A549 (cell line): Measurements from ENCODE around the gene ZNF418. TPM values are rescaled to one million over a fixed set of nuclear protein-coding genes. Genes with fewer than 3 reads are reported as not detected.

Experiments
- ATAC-seq, 2 experiments: fragments of 200-7000 bp in 1 of 2; fragments of >200 bp in 1 of 2; cut with Nextera tagmentation in 1 of 2; cut with Tn5 transposase in 1 of 2; 3 replicates each; pipeline versions ENCODE4 v1.8.0 to v1.9.1; 2018 to 2020; ENCODE audit warnings: mild to moderate bottlenecking in 1 of 2, moderate library complexity in 1 of 2
- CTCF ChIA-PET: fragments of 300-600 bp; sonication (Branson Sonifier 250); formaldehyde crosslinking; extraction: SDS; loops from one replicate; lab custom pipeline; 2021; ENCODE audit warnings: antibody characterized with exemption, inconsistent platforms; lab: Yijun Ruan, JAX
- POLR2A ChIA-PET: fragments of 350-600 bp; formaldehyde crosslinking; extraction: SDS; loops from one replicate; lab custom pipeline; 2021; ENCODE audit warnings: antibody characterized with exemption, inconsistent platforms; lab: Yijun Ruan, JAX
- DNase-seq, 2 experiments: peaks; one replicate each; pipeline versions ENCODE4 v3.0.0 to v3.0.0-alpha.2; 2011 to 2016; ENCODE audit warnings: low read depth in 1 of 2, low spot score in 1 of 2
- FAIRE-seq: peaks from 2 replicates; lab custom pipeline; 2011; peaks lifted over from hg19 to GRCh38; lab: Jason Lieb, UNC
- H3K27ac ChIP-seq, 2 experiments: fragments of >200 bp; sonication (Bioruptor Twin); formaldehyde crosslinking; 3 replicates each; pipeline ENCODE4 v1.5.1; 2016 to 2017
- H3K4me1 ChIP-seq: fragments of >200 bp; sonication (Bioruptor Twin); formaldehyde crosslinking; 3 replicates; pipeline ENCODE4 v1.6.1; 2016
- H3K4me2 ChIP-seq: fragments of >200 bp; sonication (Bioruptor Twin); formaldehyde crosslinking; 3 replicates; pipeline ENCODE4 v1.6.1; 2016
- H3K4me3 ChIP-seq: fragments of >200 bp; sonication (Bioruptor Twin); formaldehyde crosslinking; 3 replicates; pipeline ENCODE4 v1.5.1; 2016
- H3K9me3 ChIP-seq: fragments of >200 bp; sonication (Bioruptor Twin); formaldehyde crosslinking; 3 replicates; pipeline ENCODE4 v1.6.1; 2016
- BHLHE40 ChIP-seq: IDR thresholded peaks from 2 replicates; pipeline ENCODE4 v1.6.1; 2012; ENCODE audit warnings: low read depth, low read length, inconsistent platforms
- CHD4 ChIP-seq: fragments of 200-600 bp; sonication (generic); IDR thresholded peaks from 2 replicates; pipeline ENCODE4 v1.6.1; 2016; ENCODE audit warnings: antibody characterized with exemption, mild to moderate bottlenecking, borderline replicate concordance
- EHF ChIP-seq: fragments of 250-450 bp; sonication (Bioruptor Pico); IDR thresholded peaks from 2 replicates; pipeline ENCODE4 v1.5.0; 2020; ENCODE audit warnings: mild to moderate bottlenecking
- EP300 ChIP-seq, 2 experiments: fragments of >200 bp; sonication (Bioruptor Twin); formaldehyde crosslinking; IDR thresholded peaks; 2 replicates in 1 of 2; 3 replicates in 1 of 2; pipeline ENCODE4 v1.6.1; 2016 to 2017
- ESRRA ChIP-seq: fragments of 150-350 bp; IDR thresholded peaks from 2 replicates; pipeline ENCODE4 v1.6.1; 2014; ENCODE audit warnings: mild to moderate bottlenecking, low read length, borderline replicate concordance
- FOSL2 ChIP-seq, 2 experiments: fragments of 450-650 bp in 1 of 2; fragments of >200 bp in 1 of 2; sonication (Bioruptor Twin) in 1 of 2; formaldehyde crosslinking; IDR thresholded peaks; 2 replicates each; pipeline versions ENCODE4 v1.5.0 to v1.6.1; 2016 to 2020; ENCODE audit warnings: mild to moderate bottlenecking in 1 of 2, moderate library complexity in 1 of 2
- FOXS1 ChIP-seq: fragments of 250-450 bp; sonication (Bioruptor Pico); IDR thresholded peaks from 2 replicates; pipeline ENCODE4 v1.5.0; 2020; ENCODE audit warnings: mild to moderate bottlenecking, moderate library complexity
- GATA3 ChIP-seq: IDR thresholded peaks from 2 replicates; pipeline ENCODE4 v1.6.1; 2012; ENCODE audit warnings: borderline replicate concordance
- HEYL ChIP-seq: fragments of 250-450 bp; sonication (Bioruptor Pico); IDR thresholded peaks from 2 replicates; pipeline ENCODE4 v1.8.0; 2021; ENCODE audit warnings: mild to moderate bottlenecking, moderate library complexity
- HOXB5 ChIP-seq: fragments of 250-450 bp; sonication (Bioruptor Pico); IDR thresholded peaks from 2 replicates; pipeline ENCODE4 v1.5.0; 2020; ENCODE audit warnings: mild to moderate bottlenecking, moderate library complexity
- JUN ChIP-seq, 2 experiments: fragments of >200 bp; sonication (Bioruptor Twin); formaldehyde crosslinking; IDR thresholded peaks; 2 replicates in 1 of 2; 3 replicates in 1 of 2; pipeline ENCODE4 v1.6.1; 2016 to 2017
- KDM1A ChIP-seq: fragments of 200-600 bp; sonication (generic); IDR thresholded peaks from 2 replicates; pipeline ENCODE4 v1.6.1; 2016; ENCODE audit warnings: low read depth, mild to moderate bottlenecking
- MYC ChIP-seq: IDR thresholded peaks from 2 replicates; pipeline ENCODE4 v1.6.1; 2012; ENCODE audit warnings: mild to moderate bottlenecking, inconsistent platforms, low read length, improper control_type of control experiment, borderline replicate concordance
- PHF8 ChIP-seq: fragments of 200-600 bp; sonication (generic); IDR thresholded peaks from 2 replicates; pipeline ENCODE4 v1.6.1; 2016; ENCODE audit warnings: low read depth, mild to moderate bottlenecking, antibody characterized with exemption, moderate library complexity, borderline replicate concordance
- POLR2A ChIP-seq: IDR thresholded peaks from 2 replicates; pipeline ENCODE4 v1.6.1; 2012; ENCODE audit warnings: mild to moderate bottlenecking, low read length
- POLR2AphosphoS2 ChIP-seq: conservative IDR thresholded peaks from 2 replicates; pipeline ENCODE4 v1.6.1; 2012; ENCODE audit warnings: low read length, improper control_type of control experiment, inconsistent platforms
- RCOR1 ChIP-seq: fragments of 150-350 bp; IDR thresholded peaks from 2 replicates; pipeline ENCODE4 v1.6.1; 2014; ENCODE audit warnings: antibody characterized with exemption, low read length, low read depth
- RNF2 ChIP-seq: fragments of 200-600 bp; sonication (generic); IDR thresholded peaks from 2 replicates; pipeline ENCODE4 v1.6.1; 2016; ENCODE audit warnings: low read depth, mild to moderate bottlenecking, antibody characterized with exemption, moderate library complexity, borderline replicate concordance
- SMC3 ChIP-seq: fragments of >200 bp; sonication (Bioruptor Twin); formaldehyde crosslinking; IDR thresholded peaks from 3 replicates; pipeline ENCODE4 v1.6.1; 2018; ENCODE audit warnings: inconsistent platforms
- ZNF302 ChIP-seq: fragments of 250-450 bp; sonication (Bioruptor Pico); IDR thresholded peaks from 2 replicates; pipeline ENCODE4 v1.9.0; 2021; ENCODE audit warnings: inconsistent platforms, mild to moderate bottlenecking, moderate library complexity
- WGBS: methylation state at CpG from one replicate; pipeline ENCODE4 v1.1.6; 2017; ENCODE audit errors: missing lambda C conversion rate; 5-methylcytosine and 5-hydroxymethylcytosine counted together
- polyA plus RNA-seq, 4 experiments: library from polyadenylated mRNA; depleted of rRNA in 3 of 4; stranded (reverse); fragments of >200 nt; fragmentation: RNase III in 1 of 4; extraction: RNeasy Plus Mini Kit Qiagen cat#74134 plus additional on column Dnase treatment in 1 of 4; gene quantifications; 2 replicates in 3 of 4; 3 replicates in 1 of 4; pipeline ENCODE4 v1.2.3, GENCODE V29; 2011 to 2017
- TF ChIP-seq, protein P1 (sequence below): fragments of >200 bp; sonication (Bioruptor Twin); formaldehyde crosslinking; IDR thresholded peaks from 3 replicates; pipeline ENCODE4 v1.6.1; 2016
- TF ChIP-seq, protein P2 (sequence below): fragments of >200 bp; sonication (Bioruptor Twin); formaldehyde crosslinking; IDR thresholded peaks from 2 replicates; pipeline ENCODE4 v1.6.1; 2016
- TF ChIP-seq, protein P3 (sequence below): fragments of 250-450 bp; sonication (Bioruptor Pico); IDR thresholded peaks from 2 replicates; pipeline ENCODE4 v1.5.0; 2020; ENCODE audit warnings: low read depth, mild to moderate bottlenecking, moderate library complexity
- TF ChIP-seq, protein P4 (sequence below): fragments of >200 bp; sonication (Bioruptor Twin); formaldehyde crosslinking; IDR thresholded peaks from 3 replicates; pipeline ENCODE4 v1.5.1; 2016
- TF ChIP-seq, protein P5 (sequence below): fragments of 250-450 bp; sonication (Bioruptor Pico); IDR thresholded peaks from 2 replicates; pipeline ENCODE4 v1.5.0; 2021; ENCODE audit warnings: mild to moderate bottlenecking, moderate library complexity, borderline replicate concordance

ZNF418 gene
- polyA plus RNA-seq, 2 of the 4 experiments (the other 2 are of a cell fraction) = 1.8 to 3.2 TPM

DNA sequence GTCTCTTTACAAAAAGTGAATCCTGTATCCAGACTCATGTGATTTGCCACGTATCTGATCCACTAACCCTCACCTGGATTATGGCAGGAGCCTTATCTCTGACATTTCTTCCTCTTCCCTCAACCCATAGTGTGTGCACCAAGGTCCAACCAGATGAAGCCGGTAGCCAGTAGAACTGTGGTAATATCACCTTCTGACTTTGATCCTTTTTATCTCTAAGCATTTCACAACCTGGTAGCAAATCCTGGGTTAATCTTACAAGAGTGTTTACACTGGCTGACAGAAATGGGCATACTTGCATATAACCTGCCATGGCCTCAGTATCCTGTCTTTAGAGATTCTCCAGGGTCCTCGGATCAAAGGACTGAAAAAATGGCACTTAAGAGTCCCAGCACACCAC lies 20.7 kb downstream of the ZNF418 start:
- CTCF ChIA-PET = interaction anchor here (0.6 kb wide), 1 partner anchor 10 kb away, joined by 4 read pairs; no protein-coding TSS in a partner anchor
- 97% methylated on average over 3 of the region's 3 CpGs for WGBS
- ATAC-seq (no peak), DNase-seq (no peak), FAIRE-seq (no peak)
- H3K4me2 ChIP-seq = no peak overlapping the region
- H3K27ac ChIP-seq = no peak overlapping the region
- H3K4me1 ChIP-seq = no peaks in the 10 kb centered on the region
- peaks cover 68% of the 10 kb centered on the region for H3K9me3 ChIP-seq
- TF ChIP-seq EHF (no peak), POLR2A (no peak), FOSL2 (IDR thresholded peaks at IDR 0.05) (no peak), FOSL2 (CRISPR knock-in tag; IDR thresholded peaks at IDR 0.05) (no peak), KDM1A (no peak), ZNF302 (CRISPR knock-in tag) (no peak), GATA3 (no peak), MYC (no peak), RCOR1 (no peak), HEYL (CRISPR knock-in tag) (no peak)
- TF ChIP-seq, protein P1, sequence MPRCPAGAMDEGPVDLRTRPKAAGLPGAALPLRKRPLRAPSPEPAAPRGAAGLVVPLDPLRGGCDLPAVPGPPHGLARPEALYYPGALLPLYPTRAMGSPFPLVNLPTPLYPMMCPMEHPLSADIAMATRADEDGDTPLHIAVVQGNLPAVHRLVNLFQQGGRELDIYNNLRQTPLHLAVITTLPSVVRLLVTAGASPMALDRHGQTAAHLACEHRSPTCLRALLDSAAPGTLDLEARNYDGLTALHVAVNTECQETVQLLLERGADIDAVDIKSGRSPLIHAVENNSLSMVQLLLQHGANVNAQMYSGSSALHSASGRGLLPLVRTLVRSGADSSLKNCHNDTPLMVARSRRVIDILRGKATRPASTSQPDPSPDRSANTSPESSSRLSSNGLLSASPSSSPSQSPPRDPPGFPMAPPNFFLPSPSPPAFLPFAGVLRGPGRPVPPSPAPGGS = no peak
- TF ChIP-seq, protein P2, sequence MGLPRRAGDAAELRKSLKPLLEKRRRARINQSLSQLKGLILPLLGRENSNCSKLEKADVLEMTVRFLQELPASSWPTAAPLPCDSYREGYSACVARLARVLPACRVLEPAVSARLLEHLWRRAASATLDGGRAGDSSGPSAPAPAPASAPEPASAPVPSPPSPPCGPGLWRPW = no peak
- POLR2A ChIA-PET = no interaction called here
- no peak overlapping the region for H3K4me3 ChIP-seq

DNA sequence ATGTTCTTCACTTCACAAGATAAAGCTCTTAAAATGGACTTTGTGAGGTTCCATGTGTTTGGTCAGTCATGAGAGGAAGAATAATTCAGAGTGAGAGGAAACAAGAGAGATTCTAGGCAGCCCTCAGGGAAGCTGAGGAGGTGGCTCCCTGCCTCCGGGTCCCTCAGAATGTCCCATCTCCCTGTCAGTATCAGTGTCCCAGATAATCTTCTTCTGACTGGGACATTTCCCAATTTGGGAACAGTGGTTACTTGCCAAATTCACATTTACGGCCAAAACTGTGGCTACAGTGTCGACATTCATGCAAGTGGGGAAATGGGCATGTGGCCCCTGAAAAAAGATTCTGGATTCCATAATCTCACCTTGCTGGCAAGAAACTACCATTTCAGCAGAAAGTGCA lies 27.8 kb downstream of the ZNF418 start:
- H3K27ac ChIP-seq = no peak overlapping the region
- no peak overlapping the region for H3K4me2 ChIP-seq
- ChIA-PET CTCF (interaction anchor here (1.2 kb wide), 1 partner anchor 9 kb away, joined by 3 read pairs; the partner anchor contains the start of gene ZNF417), POLR2A (no interaction called here)
- H3K4me1 ChIP-seq = no peaks in the 10 kb centered on the region
- TF ChIP-seq FOXS1 (CRISPR knock-in tag) = no peak
- TF ChIP-seq EP300 (IDR thresholded peaks at IDR 0.05) = no peak
- TF ChIP-seq RNF2 = no peak
- TF ChIP-seq ESRRA = no peak
- no peak for TF ChIP-seq SMC3
- TF ChIP-seq, protein P3, sequence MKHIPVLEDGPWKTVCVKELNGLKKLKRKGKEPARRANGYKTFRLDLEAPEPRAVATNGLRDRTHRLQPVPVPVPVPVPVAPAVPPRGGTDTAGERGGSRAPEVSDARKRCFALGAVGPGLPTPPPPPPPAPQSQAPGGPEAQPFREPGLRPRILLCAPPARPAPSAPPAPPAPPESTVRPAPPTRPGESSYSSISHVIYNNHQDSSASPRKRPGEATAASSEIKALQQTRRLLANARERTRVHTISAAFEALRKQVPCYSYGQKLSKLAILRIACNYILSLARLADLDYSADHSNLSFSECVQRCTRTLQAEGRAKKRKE (CRISPR knock-in tag) = no peak
- TF ChIP-seq JUN (IDR thresholded peaks at IDR 0.05) = no peak
- TF ChIP-seq, protein P4, sequence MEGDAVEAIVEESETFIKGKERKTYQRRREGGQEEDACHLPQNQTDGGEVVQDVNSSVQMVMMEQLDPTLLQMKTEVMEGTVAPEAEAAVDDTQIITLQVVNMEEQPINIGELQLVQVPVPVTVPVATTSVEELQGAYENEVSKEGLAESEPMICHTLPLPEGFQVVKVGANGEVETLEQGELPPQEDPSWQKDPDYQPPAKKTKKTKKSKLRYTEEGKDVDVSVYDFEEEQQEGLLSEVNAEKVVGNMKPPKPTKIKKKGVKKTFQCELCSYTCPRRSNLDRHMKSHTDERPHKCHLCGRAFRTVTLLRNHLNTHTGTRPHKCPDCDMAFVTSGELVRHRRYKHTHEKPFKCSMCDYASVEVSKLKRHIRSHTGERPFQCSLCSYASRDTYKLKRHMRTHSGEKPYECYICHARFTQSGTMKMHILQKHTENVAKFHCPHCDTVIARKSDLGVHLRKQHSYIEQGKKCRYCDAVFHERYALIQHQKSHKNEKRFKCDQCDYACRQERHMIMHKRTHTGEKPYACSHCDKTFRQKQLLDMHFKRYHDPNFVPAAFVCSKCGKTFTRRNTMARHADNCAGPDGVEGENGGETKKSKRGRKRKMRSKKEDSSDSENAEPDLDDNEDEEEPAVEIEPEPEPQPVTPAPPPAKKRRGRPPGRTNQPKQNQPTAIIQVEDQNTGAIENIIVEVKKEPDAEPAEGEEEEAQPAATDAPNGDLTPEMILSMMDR = no peak
- no peak for TF ChIP-seq PHF8
- TF ChIP-seq, protein P5, sequence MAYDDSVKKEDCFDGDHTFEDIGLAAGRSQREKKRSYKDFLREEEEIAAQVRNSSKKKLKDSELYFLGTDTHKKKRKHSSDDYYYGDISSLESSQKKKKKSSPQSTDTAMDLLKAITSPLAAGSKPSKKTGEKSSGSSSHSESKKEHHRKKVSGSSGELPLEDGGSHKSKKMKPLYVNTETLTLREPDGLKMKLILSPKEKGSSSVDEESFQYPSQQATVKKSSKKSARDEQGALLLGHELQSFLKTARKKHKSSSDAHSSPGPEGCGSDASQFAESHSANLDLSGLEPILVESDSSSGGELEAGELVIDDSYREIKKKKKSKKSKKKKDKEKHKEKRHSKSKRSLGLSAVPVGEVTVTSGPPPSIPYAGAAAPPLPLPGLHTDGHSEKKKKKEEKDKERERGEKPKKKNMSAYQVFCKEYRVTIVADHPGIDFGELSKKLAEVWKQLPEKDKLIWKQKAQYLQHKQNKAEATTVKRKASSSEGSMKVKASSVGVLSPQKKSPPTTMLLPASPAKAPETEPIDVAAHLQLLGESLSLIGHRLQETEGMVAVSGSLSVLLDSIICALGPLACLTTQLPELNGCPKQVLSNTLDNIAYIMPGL (CRISPR knock-in tag) = no peak
- no peak for TF ChIP-seq HOXB5 (CRISPR knock-in tag)
- TF ChIP-seq BHLHE40 = no peak
- no peak for TF ChIP-seq POLR2AphosphoS2
- TF ChIP-seq CHD4 = no peak
- no peak for DNase-seq
- peaks cover 84% of the 10 kb centered on the region for H3K9me3 ChIP-seq
- no peak overlapping the region for H3K4me3 ChIP-seq
- ATAC-seq = no peak
- 95% methylated on average over 3 of the region's 3 CpGs for WGBS
- no peak for FAIRE-seq
